GM21526 (cell line): ENCODE data around the gene FLAD1.

Experiments used
- ATAC-seq: cut with Tn5 transposase; IDR thresholded peaks from one replicate; pipeline ENCODE4 v1.9.1; 2021; ENCODE audit warnings: moderate library complexity; ENCODE audit not compliant: unreplicated experiment, low FRiP score

Gene FLAD1

DNA sequence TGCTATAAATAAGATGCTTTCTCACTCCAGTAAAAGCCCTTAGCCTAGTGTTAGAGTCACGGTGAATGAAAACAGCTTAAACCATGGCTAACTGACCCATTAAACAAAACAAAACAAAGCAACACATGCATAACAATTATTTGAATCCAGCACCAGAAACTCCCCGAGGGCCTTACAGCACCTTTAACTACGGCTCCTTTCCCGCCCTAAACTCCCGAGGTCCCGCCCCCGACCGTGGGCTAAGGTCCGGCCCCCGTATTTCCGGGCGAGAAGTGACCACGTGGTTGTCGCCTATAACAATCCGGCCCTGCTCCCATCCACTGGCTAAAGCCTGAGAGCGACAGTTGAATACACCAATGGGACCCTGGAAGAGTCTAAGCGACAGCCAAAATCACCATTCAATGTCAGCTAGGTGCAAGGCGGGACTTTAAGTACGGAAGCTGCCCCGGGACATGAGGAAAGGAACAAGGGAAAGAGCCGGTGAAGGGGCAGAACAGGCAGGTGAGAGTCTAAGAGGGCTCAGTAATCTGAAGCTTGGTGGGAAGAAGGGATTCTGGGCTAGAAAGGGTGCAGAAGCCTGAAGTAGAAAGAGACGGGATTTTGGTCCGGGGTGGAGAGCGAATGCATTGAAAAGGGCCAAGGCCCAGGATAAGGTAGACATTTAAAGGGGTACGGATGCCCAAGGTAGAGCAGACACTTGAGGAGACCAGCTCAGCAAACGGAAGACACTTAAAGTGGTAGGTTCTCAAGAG is at the start of gene FLAD1:
FLAD1 (plus strand) TSS at position 448 of the 752 bp plus-strand sequence. CDS start 351 bp downstream, outside the sequence.
- ATAC-seq = peak; percentile 87

DNA sequence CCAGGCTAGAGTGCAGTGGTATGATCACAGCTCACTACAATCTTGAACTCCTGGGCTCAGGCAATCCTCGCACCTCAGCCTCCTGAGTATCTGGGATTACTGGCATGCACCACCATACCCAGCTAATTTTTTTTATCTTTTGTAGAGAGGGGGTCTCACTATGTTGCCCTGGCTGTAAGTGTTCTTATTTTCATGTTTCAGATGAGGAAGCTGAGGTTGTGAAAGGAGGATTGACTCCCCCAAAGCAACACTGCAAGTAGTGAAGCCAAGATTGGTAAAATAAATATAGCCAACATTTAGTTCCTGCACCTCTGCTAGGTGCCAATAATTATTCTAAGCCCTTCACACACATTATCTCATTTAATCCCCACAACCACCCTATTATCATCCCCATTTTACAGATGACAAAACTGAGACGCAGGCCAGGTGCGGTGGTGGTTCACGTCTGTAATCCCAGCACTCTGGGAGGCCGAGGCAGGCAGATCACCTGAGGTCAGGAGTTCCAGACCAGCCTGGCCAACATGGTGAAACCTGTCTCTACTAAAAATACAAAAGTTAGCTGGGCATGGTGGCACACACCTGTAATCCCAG is 48.7 kb upstream of the FLAD1 start:
- no peak for ATAC-seq

DNA sequence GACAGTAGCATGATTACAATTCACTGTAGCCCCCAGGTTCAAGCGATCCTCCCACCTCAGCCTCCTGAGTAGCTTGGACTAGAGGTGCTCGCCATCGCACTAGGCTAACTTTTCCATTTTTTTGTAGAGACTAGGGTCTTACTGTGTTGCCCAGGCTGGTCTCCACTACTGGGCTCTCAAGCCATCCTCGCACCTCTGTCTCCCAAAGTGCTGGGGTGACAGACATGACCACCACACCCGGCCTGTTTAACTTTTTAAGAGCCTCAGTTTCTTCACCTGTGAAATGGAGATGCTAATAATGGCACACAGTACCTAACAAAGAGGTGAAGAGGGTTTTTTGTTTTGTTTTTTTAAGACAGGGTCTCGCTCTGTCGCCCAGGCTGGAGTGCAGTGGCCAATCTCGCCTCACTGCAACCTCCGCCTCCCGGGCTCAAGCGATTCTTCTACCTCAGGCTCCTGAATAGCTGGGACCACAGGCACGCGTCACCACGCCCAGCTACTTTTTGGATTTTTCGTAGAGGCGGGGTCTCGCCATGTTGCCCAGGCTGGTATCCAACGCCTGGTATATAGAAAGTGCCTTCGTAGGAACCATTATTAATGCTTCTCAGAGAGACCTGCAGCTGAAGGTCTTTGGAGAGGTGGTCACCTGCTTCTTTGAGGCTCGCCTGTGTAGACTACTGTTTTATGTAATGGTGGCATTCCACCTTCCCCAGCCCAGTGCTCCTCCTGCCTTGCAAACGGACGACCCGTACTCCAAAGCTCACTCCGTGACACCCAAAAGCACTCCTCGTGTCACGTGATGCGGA is 47.2 kb upstream of the FLAD1 start:
- ATAC-seq = peak; percentile 0

DNA sequence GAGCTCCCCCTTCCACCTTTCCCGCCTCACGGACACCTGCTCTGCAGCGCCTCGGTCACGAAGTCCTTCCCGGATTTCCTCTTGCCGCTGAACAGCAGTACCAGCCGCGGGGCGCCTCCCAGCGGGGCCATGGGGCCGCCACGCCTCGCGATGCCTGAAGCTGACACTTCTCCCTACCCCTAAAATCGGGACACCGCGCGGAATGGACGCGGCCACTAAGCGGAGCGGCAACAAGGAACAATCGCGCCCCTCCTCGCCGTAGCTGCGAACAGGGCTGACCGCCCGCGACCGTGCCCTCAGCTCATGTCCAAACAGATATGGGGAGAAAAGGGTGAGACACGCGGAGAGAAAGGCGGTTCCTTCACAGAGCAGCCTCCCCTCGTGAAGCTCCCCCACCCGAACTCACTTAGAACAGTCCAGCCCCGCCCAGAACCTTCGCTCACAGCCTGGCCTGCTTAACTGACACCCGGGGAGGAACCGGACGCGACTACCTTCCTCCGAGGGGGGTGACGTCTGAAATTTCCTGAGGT is 46.5 kb upstream of the FLAD1 start, which contains the start of gene PMVK:
PMVK (minus strand) TSS at position 165 of the 530 bp plus-strand sequence; CDS start at position 131, 34 bp downstream.
- ATAC-seq = peak; percentile 60

DNA sequence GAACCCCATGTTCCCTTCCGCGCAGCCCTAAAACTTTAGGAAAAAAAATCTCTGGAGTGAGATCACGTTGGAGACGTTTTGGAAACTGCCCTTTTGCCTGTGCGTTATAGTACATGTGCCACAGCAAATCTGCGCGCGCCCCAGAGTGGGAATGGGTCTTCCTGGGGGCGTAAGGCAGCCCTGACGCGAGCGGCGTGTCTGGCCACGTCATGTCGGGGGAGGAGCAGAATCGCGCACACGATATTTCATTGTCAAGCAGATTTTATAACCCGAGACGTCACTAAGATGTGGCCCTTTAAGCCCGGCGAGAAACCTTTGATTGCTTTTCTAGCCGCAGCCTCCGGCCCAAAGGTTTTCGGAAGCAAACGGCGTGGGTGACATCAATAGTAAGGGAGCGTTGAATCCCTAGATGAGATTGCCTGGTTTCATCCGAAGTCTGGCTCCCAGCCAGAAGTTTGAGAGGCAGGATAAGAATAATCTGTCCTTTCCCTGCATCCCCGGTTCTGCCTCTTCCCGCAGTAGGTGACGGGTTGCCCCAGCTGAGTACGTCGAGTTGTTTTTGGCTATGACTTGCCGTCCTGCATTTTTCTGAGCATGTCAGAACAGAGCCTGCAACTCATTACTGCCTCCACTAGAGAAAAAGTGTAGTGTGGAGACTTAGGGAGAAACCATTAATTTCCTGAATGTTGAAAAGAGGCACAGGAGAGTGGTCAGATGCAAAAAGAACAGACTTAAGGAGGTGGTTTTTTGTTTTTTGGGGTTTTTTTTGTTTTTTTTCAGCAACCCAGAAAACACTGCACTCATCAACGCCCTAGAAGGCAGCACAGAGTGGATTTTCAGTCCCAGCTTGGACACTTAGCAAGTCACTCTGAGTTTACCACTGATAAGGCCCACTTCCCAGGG is 45.8 kb upstream of the FLAD1 start:
- peak; percentile 52 for ATAC-seq

DNA sequence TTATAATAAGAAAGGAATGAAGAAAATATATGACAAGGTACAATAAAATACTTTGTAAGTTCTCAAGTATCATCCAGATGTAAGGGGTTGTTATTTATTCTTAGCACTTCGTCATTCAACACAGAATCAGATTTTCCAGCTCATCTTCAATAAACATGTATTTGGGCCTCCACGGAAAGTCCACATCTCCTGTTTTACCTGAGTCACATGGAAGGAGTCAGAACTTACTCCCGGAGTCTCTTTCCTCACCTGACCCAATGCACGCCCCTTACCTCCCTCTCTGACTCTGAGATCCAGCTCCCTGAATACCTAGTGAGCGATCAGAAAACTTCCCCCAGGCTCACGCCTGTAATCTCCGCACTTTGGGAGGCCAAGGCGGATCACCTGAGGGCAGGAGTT is 45.2 kb upstream of the FLAD1 start:
- no peak for ATAC-seq

DNA sequence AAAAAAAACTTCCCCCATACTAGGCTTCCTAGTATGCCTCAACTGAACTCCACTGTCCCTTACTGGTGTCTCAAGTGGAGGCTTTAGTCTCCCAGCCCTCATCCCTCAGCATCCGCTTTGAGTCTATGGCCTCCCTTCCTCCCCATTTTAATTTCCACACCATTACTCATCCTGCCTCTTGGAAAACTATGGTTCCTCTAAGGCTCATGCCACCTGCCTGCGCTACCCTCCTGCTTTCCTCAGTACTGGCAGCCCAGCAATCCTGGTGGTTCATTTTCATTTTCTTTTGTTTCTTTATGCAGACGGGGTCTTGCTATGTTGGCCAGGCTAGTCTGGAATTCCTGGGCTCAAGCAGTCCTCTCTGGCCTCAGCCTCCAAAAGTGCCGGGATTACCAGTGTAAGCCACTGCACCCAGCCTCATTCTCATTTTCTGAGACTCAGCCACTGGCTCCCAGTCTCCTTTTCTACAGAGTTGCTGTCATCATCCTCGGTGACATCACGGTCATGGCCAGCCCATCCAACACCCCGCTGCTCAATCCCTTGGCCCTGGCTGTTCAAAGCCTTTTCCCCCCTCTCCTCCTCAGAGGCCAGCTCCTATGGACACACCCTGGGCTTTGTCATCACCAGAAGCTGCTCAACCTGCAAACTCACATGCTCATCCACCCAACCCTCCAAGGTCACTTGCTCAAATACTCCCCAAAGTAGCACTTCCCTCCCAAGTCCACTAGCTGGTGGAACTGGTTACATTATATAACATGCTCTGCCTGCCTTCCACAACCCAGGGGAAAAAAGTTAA is 44.3 kb upstream of the FLAD1 start:
- ATAC-seq = no peak

DNA sequence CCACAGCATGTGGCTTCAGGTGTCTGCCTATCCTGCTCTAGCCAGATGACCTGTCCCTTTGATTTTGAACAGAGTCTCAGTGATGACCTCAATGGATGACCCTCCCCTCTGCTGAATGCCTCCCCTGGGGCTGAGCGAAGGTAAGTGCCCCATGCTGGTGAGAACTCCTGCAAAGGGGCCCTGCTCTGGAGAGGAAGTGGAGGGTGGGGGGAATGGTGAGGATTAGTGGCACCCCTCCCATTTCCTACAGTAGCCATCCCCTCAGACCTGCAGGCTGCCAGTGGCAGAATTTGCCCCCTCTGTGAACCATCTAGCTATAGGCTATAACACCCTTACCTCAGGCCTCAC is 43.0 kb upstream of the FLAD1 start:
- ATAC-seq = no peak

DNA sequence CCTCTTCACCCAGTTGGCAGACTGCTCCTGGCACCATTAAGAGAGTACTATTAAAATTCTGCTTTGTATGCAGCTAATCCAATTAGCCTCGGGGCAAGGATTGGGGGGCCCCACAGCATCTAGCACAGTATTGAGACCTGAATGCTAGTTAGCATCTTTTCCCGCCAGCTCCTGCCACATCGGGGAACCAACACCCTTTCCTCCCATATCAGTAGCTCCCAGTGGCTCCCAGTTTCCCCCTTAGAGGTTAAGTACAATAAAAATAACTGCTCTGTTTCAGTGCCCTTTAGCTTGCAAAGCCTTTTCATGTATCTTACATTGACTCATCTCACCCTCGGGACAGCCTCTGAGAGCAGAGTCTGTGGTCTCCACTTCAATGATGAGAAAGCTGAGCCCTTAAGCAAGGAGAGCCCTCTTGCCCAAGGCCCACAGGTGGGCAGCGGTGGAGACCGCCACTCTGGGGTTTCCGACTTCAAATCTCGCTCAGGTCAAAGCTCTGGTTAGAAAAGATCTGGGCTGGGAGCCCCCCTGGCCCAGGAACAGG is 42.4 kb upstream of the FLAD1 start:
- ATAC-seq = no peak

DNA sequence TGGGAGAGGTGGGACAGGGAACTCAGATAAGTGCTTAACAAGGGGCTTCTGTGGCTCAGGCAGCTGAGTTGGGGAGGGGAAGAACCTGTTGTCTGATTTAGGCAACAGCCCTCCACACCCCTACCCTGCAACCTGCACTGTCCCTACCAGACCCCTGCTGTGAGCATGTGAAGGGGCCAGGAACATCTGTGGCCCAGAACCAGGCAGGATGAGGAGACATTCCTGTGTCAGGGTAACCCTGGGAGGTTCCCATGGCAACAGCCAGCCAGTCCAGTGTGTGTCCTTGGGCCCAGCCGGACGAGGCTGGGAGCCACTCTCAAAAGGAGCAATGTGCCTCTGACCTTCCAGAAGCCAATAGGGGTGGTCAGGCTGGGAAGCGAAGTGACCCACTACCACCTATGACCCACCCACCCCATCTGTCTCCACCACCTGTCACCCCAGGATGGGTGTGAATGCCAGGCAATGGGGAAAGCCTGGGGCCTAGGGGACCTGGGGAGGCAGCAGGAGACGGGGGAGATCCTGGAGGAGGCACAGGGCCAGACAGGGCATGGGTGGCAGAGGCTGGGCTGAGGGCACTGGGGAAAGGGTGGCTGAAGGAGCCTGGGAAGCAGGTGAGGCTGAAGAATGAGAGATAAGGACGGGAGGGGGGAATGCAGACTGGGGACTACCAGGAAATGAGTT is 41.7 kb upstream of the FLAD1 start:
- no peak for ATAC-seq

DNA sequence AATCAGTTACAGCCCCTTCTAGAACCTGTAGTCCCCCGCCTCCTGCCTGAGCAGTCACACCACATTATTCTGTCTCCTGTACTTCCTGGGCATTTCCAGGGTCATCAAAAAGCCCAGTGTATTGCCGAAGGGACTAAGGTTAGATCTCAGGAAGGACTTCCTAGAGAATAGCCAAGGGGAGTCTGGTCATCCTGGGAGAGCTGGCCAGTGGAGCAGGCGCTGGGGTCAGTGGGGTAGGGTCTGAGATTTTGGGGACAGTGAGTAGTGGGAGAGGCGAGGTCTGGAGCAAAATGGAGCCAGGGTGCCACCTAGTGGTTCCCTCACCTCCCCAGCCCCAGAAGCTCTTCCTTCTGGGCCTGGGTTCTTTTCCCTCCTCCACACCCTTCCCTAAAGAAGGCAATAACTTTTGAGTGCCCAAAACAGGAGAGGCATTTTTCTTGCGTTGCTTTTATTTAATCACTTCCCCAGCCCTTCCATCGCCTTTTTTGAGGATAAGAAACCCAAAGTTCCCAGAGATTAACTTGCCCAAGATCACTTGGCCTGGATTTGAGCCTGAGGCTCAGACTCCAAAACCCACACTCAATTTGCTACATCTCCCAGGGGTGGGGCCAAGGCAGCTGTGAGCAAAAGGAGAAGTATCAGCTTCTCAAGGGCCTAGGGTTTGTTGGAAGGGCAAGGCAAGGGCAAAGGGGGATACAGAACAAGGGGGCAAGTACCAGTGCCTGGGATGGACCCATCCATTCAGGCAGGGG is 39.3 kb upstream of the FLAD1 start:
- no peak for ATAC-seq

DNA sequence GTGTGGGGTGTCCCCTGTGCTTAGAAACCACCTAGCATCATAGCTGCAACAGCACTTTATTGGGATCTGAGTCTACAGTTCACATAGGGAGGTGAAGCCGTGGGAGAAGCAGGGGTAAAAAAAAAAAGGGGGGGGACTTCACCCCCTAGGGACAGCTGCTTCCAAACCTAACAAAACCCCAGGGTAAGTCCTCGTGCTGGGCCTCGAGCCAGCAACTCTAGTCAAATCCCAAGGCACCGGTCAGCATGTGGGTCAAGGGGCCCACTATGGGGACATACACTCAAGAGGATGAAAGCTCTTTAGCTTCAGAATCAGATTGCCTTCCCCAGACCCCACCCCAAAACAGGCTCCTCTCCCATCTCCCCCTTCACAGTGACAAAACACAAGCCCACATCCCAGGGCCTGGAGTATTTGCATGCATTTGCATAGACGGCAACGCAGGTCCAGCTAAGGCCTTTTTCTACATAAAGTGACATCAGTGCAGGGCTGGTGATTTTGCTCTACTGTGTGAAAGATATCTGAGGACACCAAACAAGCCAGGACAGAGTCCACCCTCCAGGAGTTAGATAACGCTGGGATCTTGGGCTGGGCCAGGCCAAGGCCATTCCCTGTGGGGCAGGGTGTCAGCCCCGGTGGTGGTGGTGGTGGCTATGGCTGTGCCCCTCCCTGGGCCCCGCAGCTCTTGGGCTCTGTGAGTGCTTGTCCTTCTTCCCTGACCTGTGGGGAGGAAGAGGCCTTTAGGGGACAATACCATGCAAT is 38.6 kb upstream of the FLAD1 start:
- ATAC-seq = no peak

DNA sequence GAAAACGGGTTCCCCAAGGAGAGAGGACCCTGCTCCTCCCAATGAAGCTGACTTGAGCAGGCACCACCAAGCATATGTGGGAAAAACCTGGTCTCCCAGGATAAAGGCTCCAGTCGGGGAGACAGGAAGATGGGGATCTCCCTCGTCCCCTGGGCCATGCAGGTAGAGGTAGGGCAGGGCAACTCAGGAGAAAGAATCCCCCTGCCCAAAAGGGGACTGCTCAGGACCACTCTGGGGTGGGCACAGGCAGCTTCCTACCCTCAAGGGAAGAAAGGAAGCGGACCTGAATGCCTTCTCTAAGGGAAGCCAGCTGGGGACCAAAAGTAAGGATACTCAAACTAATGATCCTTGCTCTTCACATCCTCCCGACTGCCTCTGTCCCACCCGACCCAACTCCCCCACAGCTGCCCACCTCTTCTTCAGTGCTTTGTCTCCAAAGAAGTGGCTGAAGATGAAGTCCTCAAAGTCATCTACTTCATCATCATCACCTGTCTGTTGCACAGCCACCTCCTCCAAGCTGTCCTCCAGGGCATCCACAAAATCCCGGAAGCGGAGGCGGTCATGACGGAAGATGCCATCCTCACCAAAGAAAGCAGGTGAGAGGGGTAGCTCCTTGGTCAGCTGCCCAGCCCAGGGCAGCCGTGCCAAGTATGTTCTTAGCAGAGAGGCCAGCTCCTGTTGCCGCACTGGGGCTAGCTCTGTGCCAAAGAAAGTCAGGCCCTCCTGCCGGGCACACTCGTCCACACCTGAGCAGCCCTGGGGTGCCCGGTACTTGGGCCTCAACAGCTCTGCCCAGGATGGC is 37.8 kb upstream of the FLAD1 start:
- no peak for ATAC-seq

DNA sequence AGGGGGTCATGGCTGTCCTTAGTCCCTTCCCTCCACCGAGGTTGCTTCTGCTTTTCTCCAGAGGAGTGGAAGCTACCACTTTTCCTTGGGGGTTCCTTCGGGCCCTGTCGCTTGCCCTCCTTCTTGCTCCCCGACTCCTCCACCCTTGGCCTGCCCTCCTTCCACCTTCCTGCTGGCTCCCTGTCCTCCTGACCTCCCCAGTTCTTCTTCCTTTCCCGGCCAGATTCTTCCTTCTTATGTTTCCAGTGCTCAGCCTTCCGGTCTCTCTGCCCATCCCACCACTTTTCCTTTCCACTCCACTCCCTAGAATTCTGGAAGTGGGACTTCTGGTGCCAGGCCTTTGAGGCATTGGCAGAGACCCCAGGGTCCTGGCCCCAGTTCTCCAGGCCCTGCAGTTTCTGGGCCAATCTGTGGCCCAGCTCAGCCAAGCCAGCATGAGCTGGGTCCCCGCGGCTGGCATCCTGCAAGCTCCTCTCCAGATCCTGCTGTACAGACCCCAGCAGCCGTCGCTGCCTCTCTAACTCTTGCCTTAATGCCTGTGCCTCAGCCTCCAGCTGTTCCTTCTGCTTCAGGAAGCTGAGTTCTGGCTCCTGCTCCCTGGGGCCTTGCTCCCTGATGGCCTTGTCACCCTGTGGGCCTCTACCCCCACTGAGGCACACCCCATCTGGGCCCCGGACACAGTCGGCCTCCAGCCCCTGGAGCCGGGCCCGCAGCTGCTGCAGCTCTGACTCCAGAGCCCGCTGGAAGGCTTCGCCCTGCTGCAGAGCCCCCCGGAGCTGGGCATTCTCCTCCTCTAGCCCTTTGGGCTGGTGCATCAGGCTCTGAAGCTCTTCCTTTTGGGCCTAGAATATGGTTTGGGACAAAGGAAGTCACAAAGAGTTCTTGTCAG is 36.9 kb upstream of the FLAD1 start:
- no peak for ATAC-seq

DNA sequence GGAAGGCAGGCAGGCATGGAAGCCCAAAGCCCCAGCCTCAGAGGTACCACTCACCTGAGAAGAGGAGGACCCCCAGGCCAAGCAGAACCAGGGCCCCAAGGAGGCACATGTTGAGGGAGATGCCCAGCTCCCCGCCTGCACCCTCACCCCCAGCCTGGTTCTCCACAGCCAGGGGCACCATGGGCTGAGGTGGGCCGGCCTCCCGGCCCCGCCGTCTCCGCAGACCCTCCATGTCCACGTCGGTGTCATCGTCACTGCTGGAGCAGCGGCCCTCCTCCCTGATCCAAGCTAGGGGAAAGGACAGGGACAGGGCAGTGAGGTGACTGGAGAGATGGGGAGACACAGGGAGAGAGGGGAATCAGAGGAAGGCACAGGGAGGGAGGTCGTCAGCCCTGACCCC is 35.1 kb upstream of the FLAD1 start:
- ATAC-seq = no peak
